GM18519 (cell line): ENCODE data around the gene USP26.
"Not testable (repeated sequence)": the region's sequence is repeated elsewhere in the genome, so short reads cannot be mapped to it uniquely, and the experiment has no call there.

ENCODE experiments used
- ATAC-seq: cut with Tn5 transposase; IDR thresholded peaks from one replicate; pipeline ENCODE4 v1.9.1; 2021; ENCODE audit warnings: mild to moderate bottlenecking, moderate library complexity; ENCODE audit not compliant: unreplicated experiment, low FRiP score

The USP26 gene

GRCh38 chrX:133044145-133044786 is 52.6 kb downstream of the USP26 start:
- ATAC-seq: not testable (repeated sequence)

- ATAC-seq: no peak
Measured at GRCh38 chrX:133042260-133042659, 54.6 kb downstream of the USP26 start.

GRCh38 chrX:133033010-133033409 is 63.9 kb downstream of the USP26 start:
- no peak for ATAC-seq

- no peak for ATAC-seq
Measured at GRCh38 chrX:133018229-133018628, 78.7 kb downstream of the USP26 start.

- no peak for ATAC-seq
Measured at GRCh38 chrX:133007458-133007857, 89.5 kb downstream of the USP26 start.

- ATAC-seq: no peak
Measured at GRCh38 chrX:133005616-133006015, 91.3 kb downstream of the USP26 start.

- no peak for ATAC-seq
Measured at GRCh38 chrX:133005042-133005441, 91.9 kb downstream of the USP26 start.

- ATAC-seq: no peak
Measured at GRCh38 chrX:132999209-132999608, 97.7 kb downstream of the USP26 start.

GRCh38 chrX:132990835-132991234 is 106.1 kb downstream of the USP26 start:
- no peak for ATAC-seq

- no peak for ATAC-seq
Measured at GRCh38 chrX:132986556-132986955, 110.4 kb downstream of the USP26 start.

- ATAC-seq: no peak
Measured at GRCh38 chrX:132984058-132984650, 112.8 kb downstream of the USP26 start.

GRCh38 chrX:132983496-132983895 is 113.4 kb downstream of the USP26 start:
- no peak for ATAC-seq

GRCh38 chrX:132980035-132980434 is 116.9 kb downstream of the USP26 start:
- not testable (repeated sequence) for ATAC-seq
